ENCODE measurements around the gene IVD. TPM values are rescaled to one million over a fixed set of nuclear protein-coding genes. Genes with fewer than 3 reads are reported as not detected.

IVD gene
- total RNA-seq, 1 donor from 2014 or later = 41.1 TPM

DNA sequence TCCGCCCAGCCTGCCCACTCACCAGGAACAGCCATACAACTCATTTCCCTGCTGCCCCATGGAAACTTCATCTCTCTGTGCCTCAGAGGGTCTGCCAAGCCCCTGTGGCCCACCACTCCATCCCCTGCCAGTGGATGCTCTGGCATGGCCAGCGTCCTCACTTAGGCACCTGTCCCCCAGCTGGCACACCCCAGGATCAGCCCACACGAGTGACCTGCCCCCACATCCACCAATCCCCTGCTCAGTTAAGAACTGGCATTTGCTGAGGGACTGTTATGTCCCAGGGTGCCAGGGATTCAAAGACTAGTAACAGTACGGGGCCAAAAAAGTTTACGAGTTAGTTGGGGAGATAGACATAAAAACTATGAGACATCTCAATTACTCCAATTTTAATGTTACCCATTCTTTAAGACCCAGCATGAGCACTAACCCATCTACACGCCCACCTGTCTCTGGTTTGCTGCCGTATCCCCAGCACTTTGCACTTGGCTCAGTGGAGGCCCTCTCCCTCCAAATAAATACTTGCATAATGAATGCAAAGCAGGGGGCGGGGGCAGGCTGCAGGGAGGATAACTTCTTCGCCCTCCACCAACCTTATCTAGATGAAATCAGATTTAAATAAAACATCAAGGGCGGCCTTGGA lies 23.6 kb downstream of the IVD start:
- TF ChIP-seq, protein P1, sequence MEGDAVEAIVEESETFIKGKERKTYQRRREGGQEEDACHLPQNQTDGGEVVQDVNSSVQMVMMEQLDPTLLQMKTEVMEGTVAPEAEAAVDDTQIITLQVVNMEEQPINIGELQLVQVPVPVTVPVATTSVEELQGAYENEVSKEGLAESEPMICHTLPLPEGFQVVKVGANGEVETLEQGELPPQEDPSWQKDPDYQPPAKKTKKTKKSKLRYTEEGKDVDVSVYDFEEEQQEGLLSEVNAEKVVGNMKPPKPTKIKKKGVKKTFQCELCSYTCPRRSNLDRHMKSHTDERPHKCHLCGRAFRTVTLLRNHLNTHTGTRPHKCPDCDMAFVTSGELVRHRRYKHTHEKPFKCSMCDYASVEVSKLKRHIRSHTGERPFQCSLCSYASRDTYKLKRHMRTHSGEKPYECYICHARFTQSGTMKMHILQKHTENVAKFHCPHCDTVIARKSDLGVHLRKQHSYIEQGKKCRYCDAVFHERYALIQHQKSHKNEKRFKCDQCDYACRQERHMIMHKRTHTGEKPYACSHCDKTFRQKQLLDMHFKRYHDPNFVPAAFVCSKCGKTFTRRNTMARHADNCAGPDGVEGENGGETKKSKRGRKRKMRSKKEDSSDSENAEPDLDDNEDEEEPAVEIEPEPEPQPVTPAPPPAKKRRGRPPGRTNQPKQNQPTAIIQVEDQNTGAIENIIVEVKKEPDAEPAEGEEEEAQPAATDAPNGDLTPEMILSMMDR (IDR thresholded peaks at IDR 0.05; ENCODE audit: insufficient read depth, low read length, poor library complexity, severe bottlenecking) = no peak
- no peak for DNase-seq (ENCODE audit: low read depth)
- Histone ChIP-seq H3K36me3 (ENCODE audit: control insufficient read depth, insufficient read depth, low read length) (no peaks in the 10 kb centered on the region), H3K4me3 (ENCODE audit: low read depth, low read length) (no peak overlapping the region), H3K27me3 (ENCODE audit: control insufficient read depth, insufficient read depth, low read length) (peaks cover 20% of the 10 kb centered on the region)

DNA sequence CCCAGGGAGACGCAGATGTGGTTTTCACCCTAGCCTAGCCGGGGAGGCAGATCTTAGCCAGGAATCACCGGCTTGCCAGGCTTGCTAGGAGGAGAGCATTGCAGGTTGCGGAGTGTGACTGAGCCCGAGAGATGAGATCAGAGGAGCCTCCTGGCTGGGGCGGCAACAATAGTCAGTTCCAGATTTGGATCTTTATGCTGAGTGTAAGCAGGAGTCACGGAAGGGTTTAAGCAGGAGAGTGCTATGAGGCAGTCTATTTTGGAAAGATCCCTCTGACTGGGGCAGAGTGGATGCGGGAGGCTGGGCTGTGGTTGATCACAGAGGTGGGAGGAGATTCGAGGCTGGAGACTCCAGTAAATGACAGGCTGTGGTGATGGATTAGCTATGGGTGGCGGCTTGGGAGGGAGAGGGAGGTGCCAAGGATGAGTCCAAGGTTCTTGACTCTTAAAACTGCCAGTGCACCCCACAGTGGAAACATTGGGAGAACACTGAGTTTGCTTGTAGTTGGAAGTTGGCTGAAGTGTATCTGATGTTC lies 24.7 kb downstream of the IVD start:
- Histone ChIP-seq H3K4me3 (ENCODE audit: low read depth, low read length) (no peak overlapping the region), H3K27me3 (ENCODE audit: control insufficient read depth, insufficient read depth, low read length) (peaks cover 32% of the 10 kb centered on the region), H3K36me3 (ENCODE audit: control insufficient read depth, insufficient read depth, low read length) (no peaks in the 10 kb centered on the region)
- TF ChIP-seq, protein P1 (IDR thresholded peaks at IDR 0.05; ENCODE audit: insufficient read depth, low read length, poor library complexity, severe bottlenecking) = no peak
- no peak for DNase-seq (ENCODE audit: low read depth)

DNA sequence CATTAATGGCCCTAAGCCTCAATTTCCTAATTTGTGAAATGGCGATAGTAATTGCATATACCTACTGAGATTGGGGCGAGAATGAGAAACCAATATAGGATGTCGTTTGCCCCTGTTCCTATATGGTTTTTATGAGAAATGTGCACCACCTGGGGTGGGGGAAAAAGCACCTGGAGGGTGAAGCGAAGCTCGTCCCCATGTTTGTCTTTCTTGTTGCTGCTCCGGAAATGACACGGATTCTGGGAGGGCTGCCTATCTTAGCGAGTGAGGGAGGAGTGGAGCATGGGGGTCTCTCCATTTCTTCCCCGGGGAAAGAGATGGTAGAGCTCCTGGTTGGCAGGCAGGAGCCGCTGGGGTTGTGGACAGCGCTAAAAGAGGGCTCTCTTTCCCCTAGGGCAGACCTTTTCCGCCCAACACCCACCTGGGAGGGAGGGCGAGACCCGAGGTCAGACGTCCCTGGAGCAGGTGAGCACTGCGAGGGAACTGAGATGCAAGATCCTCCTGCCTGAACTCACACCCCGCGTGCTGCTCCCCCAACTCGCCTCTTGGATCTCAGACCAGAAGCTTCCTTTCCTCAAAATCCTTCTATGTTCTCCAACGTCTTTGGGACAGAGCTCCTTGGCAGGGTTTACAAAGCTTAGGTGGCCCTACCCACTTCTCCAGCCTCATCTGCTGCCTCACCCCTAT lies 29.6 kb downstream of the IVD start:
- DNase-seq (ENCODE audit: low read depth) = no peak
- Histone ChIP-seq H3K36me3 (ENCODE audit: control insufficient read depth, insufficient read depth, low read length) (no peaks in the 10 kb centered on the region), H3K4me3 (ENCODE audit: low read depth, low read length) (no peak overlapping the region), H3K27me3 (ENCODE audit: control insufficient read depth, insufficient read depth, low read length) (peaks cover 62% of the 10 kb centered on the region)
- TF ChIP-seq, protein P1 (IDR thresholded peaks at IDR 0.05; ENCODE audit: insufficient read depth, low read length, poor library complexity, severe bottlenecking) = no peak

DNA sequence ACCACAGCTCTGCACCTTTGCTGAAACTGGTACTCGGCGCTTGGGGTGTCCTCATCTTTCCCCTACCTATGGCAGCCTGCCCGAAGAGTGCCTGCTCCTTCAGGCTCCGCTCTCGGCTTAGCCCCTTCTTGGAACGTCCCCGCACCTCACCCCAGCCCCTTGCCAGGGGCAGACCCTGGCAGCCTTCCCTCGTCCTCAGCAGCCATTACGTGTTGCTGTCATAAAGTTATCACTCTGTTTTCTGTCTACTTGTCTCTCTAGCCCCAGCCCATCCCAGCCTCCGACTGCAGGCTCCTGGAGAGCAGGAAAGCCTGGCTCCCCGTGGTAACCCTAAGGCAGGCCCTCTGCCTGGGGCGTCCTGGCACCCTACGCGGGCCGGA lies 30.1 kb downstream of the IVD start:
- Histone ChIP-seq H3K4me3 (ENCODE audit: low read depth, low read length) (peak overlapping the region; percentile 28), H3K27me3 (ENCODE audit: control insufficient read depth, insufficient read depth, low read length) (peaks cover 62% of the 10 kb centered on the region), H3K36me3 (ENCODE audit: control insufficient read depth, insufficient read depth, low read length) (no peaks in the 10 kb centered on the region)
- no peak for DNase-seq (ENCODE audit: low read depth)
- TF ChIP-seq, protein P1 (IDR thresholded peaks at IDR 0.05; ENCODE audit: insufficient read depth, low read length, poor library complexity, severe bottlenecking) = no peak

DNA sequence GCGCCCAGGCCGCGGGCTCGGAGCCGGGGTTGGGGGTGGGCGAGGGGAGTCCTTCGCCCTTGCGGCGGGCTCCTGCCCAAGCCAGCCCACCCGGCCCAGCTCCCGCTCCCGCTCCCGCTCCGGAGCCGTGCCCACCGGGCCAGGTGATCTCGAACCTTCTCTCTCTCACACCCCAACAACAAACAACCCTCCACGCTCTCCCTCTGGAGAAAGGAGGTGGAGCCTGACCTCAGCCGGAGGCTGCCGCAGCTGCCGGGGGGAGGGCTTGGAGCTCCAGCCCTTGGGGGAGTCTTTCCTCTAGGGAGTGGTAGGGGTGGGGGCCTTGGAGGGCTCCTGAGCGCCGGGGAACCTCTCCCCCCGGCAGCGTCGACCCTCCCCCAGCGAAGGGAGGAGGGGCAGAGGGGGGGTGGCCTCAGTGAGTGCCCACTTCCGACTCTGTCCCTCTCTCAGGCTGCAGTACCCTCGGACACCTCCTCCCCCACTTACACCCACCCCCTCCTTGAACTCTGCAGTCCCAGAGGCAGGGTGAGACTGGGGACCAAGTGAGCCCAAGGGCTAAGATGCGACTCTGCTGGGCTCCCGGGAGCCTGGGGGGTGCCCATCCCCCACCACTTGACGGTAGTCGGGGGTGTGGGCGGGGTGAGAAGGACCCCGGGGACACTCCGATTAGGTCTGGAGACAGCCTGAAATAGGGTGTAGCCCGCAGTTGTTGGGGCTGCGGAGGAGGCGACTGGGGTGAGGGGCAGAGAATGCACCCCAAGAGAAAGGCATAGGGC lies 30.7 kb downstream of the IVD start:
- TF ChIP-seq, protein P1 (IDR thresholded peaks at IDR 0.05; ENCODE audit: insufficient read depth, low read length, poor library complexity, severe bottlenecking) = no peak
- peak overlapping the region; percentile 28 for H3K4me3 ChIP-seq (ENCODE audit: low read depth, low read length)
- no peak for DNase-seq (ENCODE audit: low read depth)
- no peaks in the 10 kb centered on the region for H3K36me3 ChIP-seq (ENCODE audit: control insufficient read depth, insufficient read depth, low read length)
- peaks cover 62% of the 10 kb centered on the region for H3K27me3 ChIP-seq (ENCODE audit: control insufficient read depth, insufficient read depth, low read length)

All from kidney epithelial cell (primary cell).